CMK (cell line): ENCODE measurements around the gene PTPN1.
"Not testable (repeated sequence)": the region's sequence is repeated elsewhere in the genome, so short reads cannot be mapped to it uniquely, and the experiment has no call there.

Source experiments
- DNase-seq: peaks from one replicate; pipeline ENCODE4 v3.0.0-alpha.2; 2010; ENCODE audit warnings: low read depth

The PTPN1 gene

GRCh38 chr20:50532221-50532620 lies 22.0 kb downstream of the PTPN1 start:
- DNase-seq, result no peak

- no peak for DNase-seq
Measured at GRCh38 chr20:50533061-50533460, 22.9 kb downstream of the PTPN1 start.

DNA sequence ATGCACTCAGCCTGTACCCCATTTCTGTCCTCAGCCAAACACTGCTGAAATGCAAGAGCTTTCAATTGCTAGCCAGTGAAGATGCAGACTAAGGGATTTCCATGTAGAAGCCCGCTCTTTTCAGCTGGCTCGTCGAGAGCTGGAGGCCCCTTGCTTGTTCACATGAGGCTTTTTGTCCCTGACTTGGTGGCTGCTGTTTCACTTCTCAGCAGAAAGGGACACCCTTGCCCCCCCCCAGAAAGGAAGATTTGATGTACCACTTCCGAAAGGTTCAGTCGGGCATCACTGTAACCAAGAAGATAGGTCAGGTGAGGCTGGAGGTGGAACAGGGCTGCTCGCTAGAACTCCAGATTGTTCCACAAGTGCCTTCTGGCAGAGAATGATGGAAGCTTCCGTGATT lies 23.3 kb downstream of the PTPN1 start:
- DNase-seq, result no peak

DNA sequence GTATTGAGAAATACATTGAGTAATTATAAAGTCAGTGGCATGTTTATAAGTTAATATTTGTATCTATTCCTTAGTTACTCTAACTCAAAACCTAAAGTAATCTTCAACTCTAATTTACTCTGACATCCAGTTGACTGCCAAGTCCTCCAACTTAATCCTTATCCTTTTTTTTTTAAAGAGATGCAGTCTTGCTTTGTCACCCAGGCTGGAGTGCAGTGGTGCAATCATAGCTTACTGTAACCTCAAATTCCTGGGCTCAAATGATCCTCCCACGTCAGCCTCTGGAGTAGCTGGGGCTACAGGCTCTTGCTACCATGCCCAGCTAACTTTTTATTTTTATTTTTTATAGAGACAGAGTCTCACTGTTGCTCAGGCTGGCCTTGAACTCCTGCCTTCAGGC lies 24.4 kb downstream of the PTPN1 start:
- no peak for DNase-seq

- DNase-seq, result no peak
Measured at GRCh38 chr20:50535162-50535561, 25.0 kb downstream of the PTPN1 start.

- DNase-seq, result no peak
Measured at GRCh38 chr20:50536333-50536732, 26.1 kb downstream of the PTPN1 start.

DNA sequence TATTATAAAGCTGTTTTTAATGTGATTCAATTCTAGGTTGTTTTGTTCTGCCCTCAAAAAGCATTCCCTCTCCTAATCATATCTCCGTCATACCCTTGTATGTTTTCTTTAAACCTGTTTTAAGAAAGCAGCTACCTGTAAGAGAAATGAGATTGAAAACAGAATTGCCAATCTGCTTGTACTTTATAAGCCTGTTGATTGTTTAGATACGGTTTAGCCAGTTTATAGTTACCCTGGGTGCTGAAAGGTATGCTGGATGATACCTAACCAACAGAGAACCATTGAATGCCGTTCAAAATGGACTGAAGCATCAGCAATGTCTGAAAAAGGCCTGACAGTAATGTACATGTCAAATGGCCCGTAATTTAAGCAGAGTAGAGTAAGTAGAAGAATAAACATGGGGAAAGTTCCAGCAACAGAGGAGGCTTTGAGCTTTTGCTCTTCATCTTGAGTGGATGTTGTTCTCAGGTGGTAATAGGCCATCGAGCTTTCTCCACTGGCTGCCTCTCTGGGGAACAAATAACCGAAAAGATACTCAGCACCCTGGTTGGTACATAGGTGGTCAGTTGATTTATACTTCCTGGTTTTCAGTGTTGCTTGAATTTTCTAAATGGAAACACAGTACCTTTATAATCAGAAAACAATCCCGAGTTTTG lies 27.5 kb downstream of the PTPN1 start:
- no peak for DNase-seq

DNA sequence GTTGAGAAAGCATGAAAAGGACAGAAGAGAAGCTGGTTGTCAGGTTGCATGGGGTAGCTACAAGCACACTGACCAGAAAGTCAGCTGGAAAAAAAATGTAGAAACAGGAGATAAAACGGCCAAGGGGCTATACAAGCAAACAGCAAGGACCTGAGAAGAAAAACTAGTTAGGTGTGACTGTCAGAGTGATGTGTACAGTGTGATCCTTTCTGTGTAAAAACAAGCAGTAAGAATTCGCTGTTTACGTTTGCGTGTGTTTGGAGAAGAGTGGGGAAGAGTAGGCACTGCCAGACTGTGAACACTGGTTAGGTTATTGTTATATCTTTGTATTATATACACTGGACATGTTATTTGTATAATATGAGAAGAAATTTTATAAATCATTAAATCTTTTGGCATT lies 28.1 kb downstream of the PTPN1 start:
- no peak for DNase-seq

- DNase-seq, result not testable (repeated sequence)
Measured at GRCh38 chr20:50539798-50540197, 29.6 kb downstream of the PTPN1 start.

GRCh38 chr20:50540620-50541605 lies 30.7 kb downstream of the PTPN1 start:
- DNase-seq, result no peak

DNA sequence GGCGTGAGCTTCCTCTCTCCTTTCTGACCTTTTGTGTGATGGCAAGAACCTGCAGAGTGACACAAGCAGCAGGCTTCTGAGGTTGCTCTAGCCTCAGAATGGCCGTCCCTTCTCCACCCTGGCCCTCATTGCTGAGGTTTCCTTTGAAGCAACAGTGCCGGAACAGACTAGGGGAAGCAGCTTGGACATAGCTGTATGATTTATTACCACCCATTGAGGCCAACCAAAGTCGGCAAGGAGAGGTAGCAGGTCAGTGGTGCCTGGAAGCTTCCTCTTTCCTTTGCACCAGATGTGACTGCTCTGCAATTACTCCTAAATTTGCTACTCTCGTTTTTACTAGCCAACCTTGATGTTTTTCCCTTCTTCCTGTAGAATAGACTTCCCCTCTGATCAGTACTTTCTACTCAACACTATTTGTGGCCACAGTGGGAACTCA lies 31.4 kb downstream of the PTPN1 start:
- no peak for DNase-seq

- no peak for DNase-seq
Measured at GRCh38 chr20:50543326-50543725, 33.1 kb downstream of the PTPN1 start.

- DNase-seq, result no peak
Measured at GRCh38 chr20:50545126-50545525, 34.9 kb downstream of the PTPN1 start.

DNA sequence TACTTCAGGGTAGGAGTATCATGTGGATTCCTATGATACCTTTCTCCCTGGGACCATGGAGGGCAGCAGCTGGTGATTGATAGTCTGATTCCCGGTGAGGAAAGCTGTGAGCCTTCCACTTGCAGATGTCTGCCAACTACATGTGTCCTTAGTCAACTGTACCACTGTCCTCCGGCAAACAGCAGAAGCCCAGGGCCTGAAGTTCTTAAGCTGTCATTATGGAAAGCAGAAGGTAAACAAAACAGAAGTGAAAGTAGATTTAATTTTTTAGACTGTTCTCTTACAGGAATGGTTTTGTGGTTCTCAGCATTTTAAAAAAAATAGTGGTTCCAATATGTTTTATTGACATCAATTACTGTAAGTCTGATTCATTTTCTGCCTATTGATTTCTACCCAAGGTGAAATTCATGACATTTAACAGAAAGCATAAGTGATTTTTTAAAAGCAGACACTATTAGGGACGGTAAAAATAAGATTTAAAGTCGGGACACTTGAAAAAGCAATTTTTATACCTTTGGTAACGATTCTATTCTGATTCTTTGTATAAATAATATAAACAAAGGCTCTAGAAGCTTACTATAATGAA lies 36.6 kb downstream of the PTPN1 start:
- no peak for DNase-seq

DNA sequence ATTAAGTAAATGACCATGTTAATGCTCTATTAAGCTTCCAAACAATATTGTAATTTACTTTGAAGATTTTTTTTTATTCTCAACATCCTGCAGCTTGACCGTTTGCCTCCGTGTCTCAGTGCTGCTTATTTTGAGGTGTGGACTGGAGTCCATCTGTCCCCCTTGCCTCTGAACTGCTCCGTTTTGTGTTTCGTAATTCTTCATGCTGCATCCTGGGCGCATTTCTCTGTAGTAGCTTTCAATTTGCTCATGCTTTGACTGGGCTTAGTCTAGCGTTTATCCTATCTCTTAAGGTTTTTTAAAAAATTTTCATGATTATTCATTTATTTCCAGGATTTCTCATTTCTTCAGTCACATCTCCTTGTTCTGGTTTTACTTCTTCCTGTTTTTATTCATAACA lies 37.8 kb downstream of the PTPN1 start:
- no peak for DNase-seq

GRCh38 chr20:50548396-50548795 lies 38.2 kb downstream of the PTPN1 start:
- DNase-seq, result no peak

DNA sequence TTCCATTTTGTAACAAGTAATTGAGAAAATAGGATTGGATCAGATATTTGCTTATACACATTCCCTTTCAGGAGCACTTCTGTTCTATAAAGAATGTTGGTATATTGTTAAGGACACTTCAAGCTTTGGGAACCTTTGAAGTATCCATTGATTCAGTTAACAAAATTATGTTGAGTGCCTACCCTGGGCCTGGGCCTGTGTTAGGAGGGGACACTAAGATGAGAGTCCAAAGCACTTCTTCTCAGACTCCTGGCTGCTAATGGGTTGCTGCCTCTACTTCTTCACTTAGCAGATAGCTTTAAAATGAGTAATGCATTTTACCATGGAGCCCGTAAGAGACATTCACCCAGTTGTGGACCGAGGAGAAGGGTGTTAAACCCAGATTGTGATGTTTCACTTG lies 40.3 kb downstream of the PTPN1 start:
- DNase-seq, result no peak

DNA sequence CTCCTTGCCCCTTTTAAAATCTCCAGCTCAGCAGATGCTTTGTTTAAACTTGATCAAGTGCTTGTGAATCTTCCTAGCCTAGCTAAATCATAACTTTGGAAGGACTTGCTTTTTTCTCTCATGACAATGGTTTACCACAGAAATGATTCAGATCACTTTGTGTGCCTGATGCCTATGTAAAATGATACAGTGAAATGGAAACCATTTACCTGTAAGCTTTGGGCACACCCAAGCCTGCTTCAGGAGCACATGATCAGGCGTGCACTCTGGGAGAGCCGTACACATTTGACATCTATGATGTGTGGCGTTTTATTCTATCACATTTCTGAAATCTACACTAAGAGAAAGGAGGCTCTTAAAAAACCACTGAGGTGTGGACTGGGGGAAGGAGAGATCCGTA lies 41.1 kb downstream of the PTPN1 start:
- DNase-seq, result no peak

- DNase-seq, result no peak
Measured at GRCh38 chr20:50552979-50553378, 42.8 kb downstream of the PTPN1 start.

GRCh38 chr20:50554694-50555579 lies 44.8 kb downstream of the PTPN1 start:
- no peak for DNase-seq

DNA sequence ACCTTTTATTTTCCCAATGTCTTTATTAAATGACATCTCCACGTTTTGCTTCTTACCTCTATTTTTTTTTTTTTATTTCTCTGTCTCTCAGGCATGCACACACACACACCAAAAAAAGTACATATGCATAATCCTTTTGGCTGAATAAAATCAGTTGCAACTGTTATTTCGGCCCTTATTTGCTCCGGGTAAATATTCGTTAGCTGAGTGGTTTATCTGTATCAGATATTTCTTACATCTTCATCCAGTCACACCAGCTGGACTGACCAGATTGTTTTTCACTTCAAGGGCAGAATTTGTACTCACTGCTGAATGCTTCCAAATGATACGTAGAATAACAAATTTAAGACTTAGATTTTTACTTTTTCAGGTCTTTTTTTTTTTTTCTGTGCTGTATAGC lies 45.5 kb downstream of the PTPN1 start:
- DNase-seq, result no peak

GRCh38 chr20:50557549-50558134 lies 47.5 kb downstream of the PTPN1 start:
- no peak for DNase-seq
